NCI-H510A (cell line): ENCODE results near the gene NHLRC1.
"Not testable (repeated sequence)": the region's sequence is repeated elsewhere in the genome, so short reads cannot be mapped to it uniquely, and the experiment has no call there.

Experiments
- DNase-seq: peaks from one replicate; lab custom pipeline; 2025; lab: John Stamatoyannopoulos, UW

NHLRC1 gene

DNA sequence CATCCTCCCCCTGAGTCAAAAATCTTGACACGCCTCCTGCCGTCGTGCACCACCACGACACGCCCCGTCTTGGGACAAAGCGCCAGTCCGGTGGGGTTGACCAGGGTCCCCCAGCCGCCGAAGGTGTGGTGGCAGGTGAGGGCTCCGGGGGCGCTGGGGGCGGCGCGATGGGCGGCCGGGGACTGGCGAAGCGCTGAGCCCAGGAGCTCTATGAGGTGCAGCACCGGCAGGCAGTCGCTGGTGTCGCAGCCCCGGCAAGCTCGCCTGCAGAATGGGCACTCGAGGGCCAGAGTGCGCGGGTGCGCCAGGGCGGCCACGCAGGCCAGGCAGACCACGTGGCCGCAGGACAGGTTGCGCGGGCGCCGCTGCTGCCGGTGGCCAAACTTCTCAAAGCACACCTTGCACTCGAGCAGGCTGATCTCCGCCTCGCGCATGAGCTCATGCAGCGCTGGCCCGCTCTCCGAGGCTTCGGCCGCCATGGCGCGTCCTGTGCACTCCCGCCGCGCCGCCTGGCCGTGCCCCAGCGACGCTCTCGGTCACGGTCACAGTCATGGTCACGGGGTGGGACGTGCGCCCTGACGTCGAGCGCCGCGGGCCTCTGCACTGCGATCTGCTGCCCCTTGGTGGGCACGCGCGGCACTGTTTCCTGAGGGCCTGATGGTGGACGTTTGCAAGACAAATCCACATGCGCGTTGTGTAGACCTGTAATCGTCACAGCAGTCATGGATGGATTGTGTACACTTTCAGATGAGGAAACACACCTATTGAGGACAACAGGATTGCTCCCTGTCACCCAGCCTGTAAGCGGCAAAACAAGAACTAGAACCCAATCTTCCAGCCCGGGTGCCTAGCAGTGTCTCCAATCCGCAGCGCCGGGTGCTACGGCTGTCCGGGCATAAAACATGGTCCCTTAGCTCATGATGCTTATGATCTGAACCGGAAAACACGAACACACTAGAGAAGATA, at the start of gene NHLRC1:
Gene NHLRC1, minus strand, starts transcription at position 550 of the 966 bp plus-strand sequence. Its CDS starts 71 bp downstream, at position 479.
- DNase-seq, result peak; percentile 75

DNA sequence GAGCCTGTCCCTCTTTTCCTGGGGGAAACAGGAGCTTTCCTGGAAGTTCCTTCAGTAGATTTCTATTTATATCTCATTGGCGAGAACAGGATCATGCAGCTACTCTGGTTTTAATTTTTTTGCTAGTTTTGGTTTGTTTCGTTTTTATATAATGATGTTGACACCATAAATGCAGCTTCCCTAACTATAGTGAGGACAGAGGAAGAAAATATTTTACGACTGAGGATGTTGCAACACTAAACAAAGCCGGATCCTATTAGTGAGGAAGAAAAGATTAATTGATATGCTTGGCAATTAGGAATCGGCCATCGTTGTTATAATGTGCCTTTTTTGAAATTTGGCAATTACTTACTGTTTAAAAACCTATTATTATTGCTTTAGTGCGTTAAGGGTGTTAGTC, 49.4 kb upstream of the NHLRC1 start:
- DNase-seq, result no peak

DNA sequence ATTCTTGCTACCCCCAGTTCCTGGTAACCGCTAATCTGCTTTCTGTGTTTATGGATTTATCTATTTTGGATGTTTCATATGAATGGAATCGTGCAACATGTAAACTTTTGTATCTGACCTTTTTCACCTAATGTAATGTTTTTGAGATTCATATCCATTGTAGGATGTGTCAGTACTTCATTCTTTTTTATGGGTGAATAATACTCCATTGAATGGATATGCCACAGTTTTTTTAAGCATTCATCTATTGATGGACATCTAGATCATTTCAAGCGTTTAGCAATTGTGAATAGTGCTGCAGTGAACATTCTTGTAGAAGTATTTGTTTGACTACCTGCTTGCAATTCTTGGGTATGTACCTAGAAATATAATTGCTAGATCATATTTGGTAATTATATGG, 45.8 kb upstream of the NHLRC1 start:
- no peak for DNase-seq

DNA sequence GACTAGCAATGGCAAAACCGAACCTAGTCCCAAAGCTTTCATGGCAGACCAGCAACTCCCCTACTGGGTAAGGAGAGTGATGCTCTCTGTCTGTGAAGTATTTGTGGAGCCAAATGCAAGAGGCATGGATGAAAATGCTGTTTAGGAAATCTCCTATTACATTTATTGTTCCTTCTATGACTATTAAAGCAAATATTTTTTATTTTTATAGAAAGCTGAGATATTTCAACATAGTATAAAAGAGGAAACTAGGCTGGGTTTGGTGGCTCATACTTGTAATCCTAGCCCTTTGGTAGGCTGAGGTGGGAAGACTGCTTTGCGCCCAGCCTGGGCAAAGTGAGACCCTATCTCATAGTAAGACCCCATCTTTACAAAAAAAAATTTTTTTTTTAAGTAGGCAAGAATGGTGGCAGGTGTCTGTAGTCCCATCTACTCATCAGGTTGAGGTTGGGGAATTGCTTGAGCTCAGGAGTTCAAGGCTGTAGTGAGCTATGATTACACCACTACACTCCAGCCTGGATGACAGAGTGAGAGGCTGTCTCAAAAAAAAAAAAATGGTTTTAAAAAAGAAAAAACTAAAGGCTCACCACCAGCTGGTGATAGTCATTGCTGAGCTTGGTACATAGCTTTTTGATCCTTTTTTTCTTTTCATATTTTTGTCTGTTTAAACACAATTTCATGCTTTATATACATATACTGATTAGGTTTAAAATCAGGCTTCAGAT, 44.0 kb upstream of the NHLRC1 start:
- no peak for DNase-seq

DNA sequence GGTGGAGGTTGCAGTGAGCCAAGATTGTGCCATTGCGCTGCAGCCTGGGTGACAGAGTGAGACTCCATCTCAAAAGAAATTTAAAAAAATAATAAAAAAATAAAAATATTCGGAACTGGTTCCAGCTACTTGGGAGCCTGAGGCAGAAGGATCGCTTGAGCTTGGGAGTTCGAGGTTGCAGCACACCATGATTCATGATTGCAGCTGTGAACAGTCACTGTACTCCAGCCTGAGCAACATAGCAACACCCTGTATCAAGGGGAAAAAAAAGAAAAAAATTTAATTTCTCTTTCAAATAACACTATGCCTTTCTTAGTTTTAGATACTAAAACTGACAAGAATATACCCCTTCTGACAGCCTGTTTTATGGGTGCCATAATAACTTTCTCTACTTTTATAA, 43.3 kb upstream of the NHLRC1 start:
- DNase-seq, result no peak

DNA sequence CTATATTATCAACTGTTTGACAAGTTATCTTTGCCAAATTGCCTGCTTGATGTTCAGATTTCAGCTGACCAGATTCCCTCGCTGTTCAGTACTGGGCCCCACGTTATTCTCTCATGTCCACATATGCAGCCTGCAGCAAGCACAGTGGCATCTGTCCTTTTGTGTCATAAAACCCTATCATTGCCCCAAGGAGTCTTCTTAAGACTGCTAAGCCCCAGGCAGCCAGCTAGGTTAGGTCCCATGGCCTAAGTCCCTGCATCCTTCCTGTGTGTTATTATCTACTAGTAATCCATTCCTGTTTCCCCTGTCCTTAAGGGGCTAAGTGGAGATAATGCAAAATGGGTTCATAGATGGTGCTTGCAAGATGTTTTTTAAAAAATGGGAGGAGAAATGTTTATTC, 39.9 kb upstream of the NHLRC1 start:
- DNase-seq, result no peak

DNA sequence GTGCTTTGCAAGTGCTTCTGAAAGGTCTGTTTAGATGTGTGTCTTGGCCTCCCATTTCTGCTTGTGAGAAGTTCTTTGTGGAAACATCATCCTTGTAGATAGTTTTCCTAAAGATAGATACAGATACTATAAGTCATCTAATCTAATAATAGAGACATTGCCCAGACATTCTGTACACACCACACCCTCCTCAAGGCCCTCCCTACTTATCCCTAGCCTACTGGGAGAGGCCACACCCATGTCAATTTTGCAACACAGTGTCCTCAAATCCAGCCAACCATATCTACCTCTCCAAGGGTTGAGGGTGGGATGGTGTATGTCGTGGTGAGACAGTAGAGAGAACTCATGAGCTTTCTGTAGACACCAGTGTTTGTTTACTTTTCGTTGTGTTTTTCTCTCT, 39.0 kb upstream of the NHLRC1 start:
- no peak for DNase-seq

DNA sequence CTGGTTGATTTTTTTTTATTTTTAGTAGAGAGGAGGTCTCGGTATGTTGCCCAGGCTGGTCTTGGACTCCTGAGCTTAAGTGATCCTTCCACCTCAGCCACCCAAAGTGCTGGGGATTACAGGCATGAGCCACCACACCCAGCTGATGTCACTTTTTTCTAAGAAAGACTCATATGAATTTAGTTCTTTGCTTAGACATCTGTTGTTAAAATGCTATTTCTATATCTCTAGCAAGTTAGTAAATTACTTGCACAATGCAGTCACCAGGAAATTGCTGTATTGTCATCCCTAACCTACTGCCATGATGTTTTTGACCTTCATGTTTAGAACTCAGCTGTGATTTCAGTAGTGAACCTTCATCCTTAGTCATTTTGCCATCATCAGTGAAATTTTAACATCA, 38.4 kb upstream of the NHLRC1 start:
- no peak for DNase-seq

DNA sequence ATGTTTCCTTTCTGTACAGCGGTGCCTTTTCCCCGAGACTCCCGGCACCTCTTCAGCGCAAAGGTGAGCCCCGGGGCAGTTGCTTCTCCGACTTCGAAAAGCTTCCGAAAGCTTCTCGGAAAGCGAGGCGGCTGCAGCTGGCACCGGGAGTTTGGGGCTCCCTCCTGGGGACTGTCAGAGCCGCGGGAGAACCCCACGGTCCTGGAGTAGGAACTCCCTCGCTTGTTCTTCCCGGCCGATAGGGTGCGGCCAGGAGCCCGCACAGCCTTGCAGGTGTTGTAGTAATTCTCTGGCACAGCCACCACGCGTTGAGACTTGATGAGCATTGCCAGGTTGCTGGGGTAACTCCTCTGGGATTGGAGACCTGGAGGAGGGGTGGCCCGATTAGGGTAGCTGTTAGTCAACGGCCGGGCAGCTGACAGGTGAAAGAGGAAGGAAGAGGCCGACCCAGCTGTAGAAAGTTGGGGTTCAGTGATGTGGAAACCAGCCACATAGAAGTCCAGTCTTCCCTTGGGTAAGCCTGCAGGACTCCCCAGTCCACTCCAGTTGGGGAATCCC, 33.5 kb upstream of the NHLRC1 start:
- DNase-seq, result peak; percentile 72

DNA sequence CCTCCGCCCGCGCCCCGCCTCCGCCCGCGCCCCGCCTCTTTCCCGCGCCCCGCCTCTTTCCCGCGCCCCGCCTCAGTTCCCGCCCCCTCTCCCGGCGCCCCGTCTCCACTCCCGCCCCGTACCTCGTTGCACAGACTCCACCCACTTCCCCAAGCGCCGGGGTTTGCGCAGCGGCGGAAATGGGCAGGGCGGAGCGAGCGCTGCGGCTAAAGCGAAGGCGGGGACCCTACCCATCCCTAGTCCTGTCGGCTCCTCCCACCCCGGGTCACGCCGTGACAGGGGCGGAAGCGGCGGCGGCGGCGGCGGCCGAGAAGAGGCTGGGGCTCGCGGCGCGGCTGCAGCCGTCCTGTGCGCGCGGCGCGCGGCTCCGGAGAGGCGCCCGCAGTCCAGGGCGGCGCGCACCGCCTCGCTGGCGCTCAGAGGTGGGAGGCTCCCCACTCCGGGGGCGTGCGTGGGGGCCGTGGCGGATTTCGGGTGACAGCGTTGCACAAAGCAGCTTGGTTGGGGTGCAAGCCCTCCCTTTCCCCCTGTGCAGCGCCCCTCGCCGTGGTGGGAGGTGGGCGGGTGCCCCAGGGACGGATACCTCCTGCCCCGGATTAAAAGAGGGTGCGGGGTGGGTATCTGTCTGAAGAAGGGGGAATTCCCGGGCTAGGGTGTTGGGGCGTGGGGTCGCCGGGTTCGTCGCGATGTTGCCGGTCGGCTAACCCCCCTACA, 32.8 kb upstream of the NHLRC1 start, which contains the start of gene KDM1B:
Gene KDM1B, plus strand, starts transcription at position 273 of the 714 bp plus-strand sequence. CDS start 4,474 bp downstream, outside the sequence.
- DNase-seq, result peak; percentile 93

DNA sequence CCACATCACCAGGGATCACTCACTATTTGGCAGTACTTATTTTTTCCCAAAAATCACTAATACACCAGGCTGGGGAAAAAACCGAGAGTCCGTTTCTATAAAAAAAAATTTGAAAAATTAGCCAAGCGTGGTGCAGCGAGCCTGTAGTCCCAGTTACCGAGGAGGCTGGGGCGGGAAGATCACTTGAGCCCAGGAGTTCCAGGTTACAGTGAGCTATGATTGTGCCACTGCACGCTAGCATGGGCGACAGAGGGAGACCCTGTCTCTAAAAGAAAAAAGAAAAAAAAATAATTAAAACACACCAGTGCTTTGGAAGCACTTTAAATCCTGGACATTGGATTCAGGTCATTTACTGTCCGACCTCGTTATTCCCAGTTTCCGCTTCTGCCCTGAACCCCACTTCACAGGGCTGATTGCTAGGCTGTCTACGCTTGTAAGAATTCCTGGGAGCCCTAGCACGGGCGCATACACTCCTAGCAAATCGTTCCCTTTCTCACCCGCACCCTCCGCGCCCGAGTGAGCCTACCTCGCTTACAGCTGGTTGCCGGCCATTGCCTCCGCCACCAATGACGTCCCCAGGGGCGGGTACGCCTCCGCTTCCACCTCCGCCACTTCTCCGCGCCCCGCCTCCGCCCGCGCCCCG, 32.2 kb upstream of the NHLRC1 start, which contains the start of gene TPMT:
Gene TPMT, minus strand, starts transcription at position 571 of the 643 bp plus-strand sequence. CDS start 5,950 bp downstream, outside the sequence.
- DNase-seq, result peak; percentile 90

DNA sequence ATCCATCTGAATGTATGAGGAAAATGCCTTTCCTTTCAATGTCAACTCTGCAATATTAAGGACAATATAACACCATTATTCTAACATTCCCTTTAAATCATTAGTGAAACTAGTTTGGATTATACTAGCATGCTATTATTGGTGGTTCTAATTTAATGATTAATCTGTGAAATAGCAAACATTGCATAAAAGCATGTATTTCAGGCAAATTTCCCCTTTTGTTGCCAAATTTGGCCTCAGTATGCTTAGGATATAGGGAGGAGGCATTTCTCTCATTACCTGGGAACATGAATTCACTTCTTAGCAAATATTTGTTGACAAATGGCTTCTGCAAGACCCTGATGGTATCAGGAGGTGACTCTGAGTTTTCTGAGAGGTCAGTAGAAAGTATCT, 30.8 kb upstream of the NHLRC1 start:
- no peak for DNase-seq

DNA sequence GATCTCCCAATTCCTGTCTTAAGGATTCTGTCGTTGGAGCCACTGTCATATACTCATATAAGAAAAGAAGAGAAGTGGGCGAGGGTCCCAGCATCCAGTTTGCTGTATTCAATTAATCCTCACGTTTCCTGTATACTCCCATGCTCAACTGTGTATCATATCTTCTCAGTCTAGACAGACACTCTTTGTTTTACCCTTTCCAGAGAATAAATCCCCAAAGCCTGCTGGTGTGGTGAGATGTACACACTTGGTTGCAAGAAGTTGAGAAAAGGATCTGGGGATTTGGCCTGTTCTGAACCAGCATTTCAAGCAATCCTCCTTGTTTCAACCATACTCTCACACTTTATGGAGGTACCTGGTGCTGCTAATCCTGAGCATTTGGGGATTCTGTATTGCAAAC, 29.3 kb upstream of the NHLRC1 start:
- DNase-seq, result no peak

DNA sequence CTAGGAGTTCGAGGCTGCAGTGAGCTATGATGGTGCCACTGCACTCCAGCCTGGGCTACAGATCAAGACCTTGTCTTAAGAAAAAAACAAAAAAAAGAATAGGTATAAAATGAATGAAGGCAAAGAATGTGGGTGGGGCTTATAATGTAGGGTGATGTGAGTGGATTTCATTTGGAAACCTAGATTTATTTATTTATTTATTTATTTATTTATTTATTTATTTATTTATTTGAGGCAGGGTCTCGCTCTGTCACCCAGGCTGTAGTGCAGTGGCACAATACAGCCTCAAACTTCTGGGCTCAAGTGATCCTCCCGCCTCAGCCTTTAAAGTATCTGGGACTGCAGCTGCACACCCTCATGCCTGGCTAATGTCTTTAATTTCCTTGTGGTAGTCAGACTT, 28.9 kb upstream of the NHLRC1 start:
- DNase-seq, result not testable (repeated sequence)

DNA sequence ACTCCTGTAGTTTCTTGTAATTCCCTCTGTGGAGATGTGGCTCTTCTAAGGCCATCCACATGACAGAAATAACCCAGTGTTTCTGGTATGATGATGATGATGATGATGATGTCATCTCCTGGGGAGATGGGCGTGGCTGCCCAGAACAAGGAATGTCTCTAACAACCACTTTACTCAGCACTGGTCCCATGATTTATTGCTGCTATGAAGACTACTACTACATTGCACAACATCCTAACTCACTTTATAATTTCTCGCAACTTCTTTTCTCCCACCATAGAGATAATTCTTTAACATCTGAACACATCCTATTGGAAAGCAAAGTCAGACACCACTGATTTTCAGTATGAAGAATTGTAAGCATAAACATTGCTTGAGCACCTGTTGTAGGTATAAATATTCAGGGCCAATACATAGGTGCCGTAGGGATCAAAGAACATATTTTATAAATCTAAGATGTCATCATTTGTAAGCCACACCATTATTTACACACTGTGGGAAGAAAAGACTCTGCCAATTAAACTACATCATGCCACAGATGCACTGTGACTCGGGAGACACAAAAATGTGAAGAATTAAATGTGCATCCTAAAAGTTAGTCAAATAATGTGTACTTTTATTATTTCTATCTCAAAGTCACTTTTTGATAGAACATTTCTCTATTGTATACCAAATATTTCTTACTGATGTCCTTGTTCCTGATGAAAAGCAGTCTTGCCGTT, 26.0 kb upstream of the NHLRC1 start:
- no peak for DNase-seq

DNA sequence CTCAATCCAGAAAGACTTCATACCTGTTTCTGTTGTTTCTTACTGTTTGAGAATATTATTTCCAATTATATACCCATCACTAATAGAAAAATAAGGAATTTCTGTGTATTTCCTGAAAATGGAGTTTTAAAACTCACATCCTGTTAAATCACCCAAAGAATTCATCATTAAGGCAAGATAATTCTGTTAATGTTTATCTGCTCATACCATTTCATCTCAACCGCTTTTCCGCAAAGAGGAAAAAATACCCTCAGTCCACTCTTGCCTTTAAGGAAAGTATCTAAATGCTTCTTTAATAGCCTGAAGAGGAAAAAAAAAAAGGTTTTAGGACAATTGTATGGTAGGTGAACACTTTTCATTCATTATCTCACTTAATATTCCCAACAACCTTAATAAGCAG, 25.1 kb upstream of the NHLRC1 start:
- no peak for DNase-seq

DNA sequence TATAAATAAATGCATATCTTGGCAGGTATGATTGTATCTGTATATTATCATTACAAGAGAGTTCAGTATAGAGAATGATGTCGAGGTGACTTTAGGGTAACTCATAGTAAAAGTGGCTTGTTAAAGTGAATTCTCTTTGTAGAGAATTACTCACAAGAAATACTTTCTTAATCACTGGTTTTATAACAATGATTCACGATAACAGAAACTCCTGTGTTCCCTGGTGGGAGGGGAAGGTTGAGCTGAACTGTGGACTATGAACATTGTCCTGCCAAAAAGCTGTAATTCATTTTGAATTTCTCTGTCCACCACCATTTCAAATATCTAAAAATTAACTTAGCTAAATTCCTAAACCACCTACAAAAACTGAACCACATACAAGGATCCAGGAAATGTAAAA, 24.7 kb upstream of the NHLRC1 start:
- DNase-seq, result no peak

DNA sequence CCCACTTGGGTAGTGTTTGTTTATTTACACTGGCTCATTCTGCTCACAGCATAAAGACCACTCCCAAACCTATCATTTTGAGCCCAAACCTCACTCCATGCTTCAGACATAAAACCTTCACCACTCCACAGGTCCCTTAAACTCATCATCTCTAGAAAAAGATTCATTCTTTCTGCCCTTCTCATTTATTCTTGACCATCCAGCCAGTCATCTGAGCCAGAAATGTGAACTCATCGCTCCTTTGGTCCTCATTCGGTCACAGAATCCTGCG, 20.0 kb upstream of the NHLRC1 start:
- DNase-seq, result no peak

DNA sequence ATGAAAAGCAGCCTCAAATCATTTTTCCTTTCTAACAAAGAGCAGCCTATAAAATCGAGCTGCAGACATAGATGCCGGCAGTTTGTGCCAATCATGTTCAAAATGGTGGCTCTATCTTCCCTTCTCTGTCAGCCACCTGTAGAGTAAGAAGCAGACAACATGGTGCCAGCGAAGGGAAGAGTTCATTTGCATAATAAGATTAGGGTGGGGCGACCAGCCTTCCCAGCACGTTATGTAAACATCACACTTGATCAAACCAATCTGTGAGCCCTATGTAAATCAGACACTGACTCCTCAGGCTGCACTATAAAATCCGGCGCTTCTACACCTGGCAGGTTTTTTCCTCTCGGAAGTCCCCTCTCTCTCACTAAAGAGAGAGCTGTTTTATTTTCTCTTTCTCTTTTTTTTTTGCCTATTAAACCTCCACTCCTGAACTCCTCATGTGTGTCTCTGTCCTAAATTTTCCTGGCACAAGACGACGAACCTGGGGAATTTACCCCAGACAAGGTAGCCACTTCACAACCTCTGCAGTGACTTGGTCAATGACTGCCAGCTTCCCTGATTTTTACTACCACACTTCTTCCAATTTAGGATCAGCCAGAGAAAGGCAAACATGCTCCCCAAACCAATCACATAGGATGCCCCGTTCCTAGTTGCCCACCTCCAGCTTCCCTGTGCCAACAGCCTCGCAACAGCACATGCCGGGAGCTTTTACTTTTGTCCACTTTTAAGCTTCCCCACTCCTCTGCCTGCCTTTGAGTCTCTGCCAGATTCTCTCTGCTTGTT, 19.5 kb upstream of the NHLRC1 start:
- DNase-seq, result peak; percentile 58

DNA sequence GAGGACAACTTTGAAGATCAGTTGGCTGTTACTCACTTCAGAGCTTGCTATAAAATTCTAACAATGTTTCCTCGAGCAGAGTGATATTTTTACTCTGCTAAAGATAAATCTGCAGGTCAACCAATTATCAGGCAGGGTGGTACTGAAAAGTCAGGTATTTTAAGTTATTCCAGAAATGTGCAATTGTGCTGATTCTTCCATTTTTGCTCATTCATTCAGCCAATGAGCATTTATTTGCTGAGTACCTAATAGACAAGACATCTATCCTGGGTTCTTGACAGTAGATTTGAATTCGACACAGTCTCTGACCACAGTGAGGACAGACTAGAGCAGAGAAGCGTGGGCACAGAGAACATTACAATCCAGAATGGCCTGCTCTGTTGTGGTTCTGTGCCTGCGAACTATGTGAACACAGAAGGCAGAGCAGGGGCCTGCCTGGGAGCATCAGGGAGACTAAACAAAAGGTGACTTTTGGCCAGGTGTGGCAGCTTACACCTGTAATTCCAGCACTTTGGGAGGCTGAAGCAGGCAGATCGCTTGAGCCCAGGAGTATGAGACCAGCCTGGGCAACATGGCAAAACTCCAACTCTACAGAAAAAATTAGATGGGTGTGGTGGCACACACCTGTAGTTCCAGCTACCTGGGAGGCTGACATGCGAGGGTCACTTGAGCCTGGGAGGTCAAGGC, 17.6 kb upstream of the NHLRC1 start:
- DNase-seq, result no peak
